ENCODE data around the gene NCKAP5.

DNA sequence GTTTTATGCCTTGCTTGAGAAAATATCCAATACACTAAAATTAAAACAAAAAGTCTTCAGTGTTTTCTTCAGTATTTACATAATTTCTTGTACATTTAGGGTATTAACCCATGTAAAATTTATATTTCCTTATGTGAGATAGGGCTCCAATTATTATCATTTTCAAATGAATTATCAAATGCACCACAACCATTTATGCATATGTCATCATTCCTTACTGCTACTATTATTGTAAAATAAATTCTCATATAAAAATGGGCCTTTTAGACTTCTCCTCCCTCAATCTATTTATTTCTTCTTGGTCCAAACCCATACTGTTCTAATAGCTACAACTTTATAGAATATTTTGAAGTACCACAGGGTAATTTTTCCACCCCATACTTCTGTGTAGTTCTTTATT is 722.9 kb downstream of the NCKAP5 start:
- TF ChIP-seq EZH2 (IDR thresholded peaks at IDR 0.05; ENCODE audit: insufficient read depth, poor library complexity, severe bottlenecking): no peak
- no peak for TF ChIP-seq EZH2phosphoT487 (IDR thresholded peaks at IDR 0.05; ENCODE audit: insufficient read depth, low read depth)

Data from GM23248 (cell line).